Neural progenitor cell (in vitro differentiated cells): Measurements from ENCODE around the gene ARG2. TPM values are rescaled to one million over a fixed set of nuclear protein-coding genes. Genes with fewer than 3 reads are reported as not detected.

Source experiments
- DNase-seq: peaks from one replicate; pipeline ENCODE4 v3.0.0-alpha.2; 2016; ENCODE audit warnings: low spot score
- H2AFZ ChIP-seq: fragments of 200-600 bp; sonication (generic); replicated peaks from 2 replicates; pipeline ENCODE4 v1.6.1; 2016; ENCODE audit warnings: antibody characterized with exemption
- H3F3A ChIP-seq: fragments of 200-600 bp; sonication (generic); 2 replicates; pipeline ENCODE4 v1.6.1; 2016; ENCODE audit warnings: antibody characterized with exemption, low read depth
- H3K27ac ChIP-seq: fragments of 200-600 bp; sonication (generic); 2 replicates; pipeline ENCODE4 v1.5.1; 2016; ENCODE audit warnings: mild to moderate bottlenecking
- H3K27me3 ChIP-seq: fragments of 200-600 bp; sonication (generic); 2 replicates; pipeline ENCODE4 v1.6.1; 2016; ENCODE audit warnings: mild to moderate bottlenecking, moderate library complexity
- H3K36me3 ChIP-seq: fragments of 200-600 bp; sonication (generic); 2 replicates; pipeline ENCODE4 v1.5.1; 2016
- H3K4me1 ChIP-seq: fragments of 200-600 bp; sonication (generic); 2 replicates; pipeline ENCODE4 v1.6.1; 2016; ENCODE audit warnings: mixed run types
- H3K4me2 ChIP-seq: fragments of 200-600 bp; sonication (generic); 2 replicates; pipeline ENCODE4 v1.6.1; 2016
- H3K4me3 ChIP-seq: fragments of 200-600 bp; sonication (generic); 2 replicates; pipeline ENCODE4 v1.5.1; 2016
- H3K79me2 ChIP-seq: fragments of 200-600 bp; sonication (generic); 2 replicates; pipeline ENCODE4 v1.6.1; 2016; ENCODE audit warnings: low read depth
- H3K9ac ChIP-seq: fragments of 200-600 bp; sonication (generic); 2 replicates; pipeline ENCODE4 v1.6.1; 2016
- H3K9me3 ChIP-seq: fragments of 200-600 bp; sonication (generic); 2 replicates; pipeline ENCODE4 v1.5.1; 2016; ENCODE audit warnings: low read depth
- H4K20me1 ChIP-seq: fragments of 200-600 bp; sonication (generic); 2 replicates; pipeline ENCODE4 v1.6.1; 2016; ENCODE audit warnings: low read depth
- H3K27ac Mint-ChIP-seq: 3 replicates; pipeline ENCODE4 v1.8.0; 2021; ENCODE audit warnings: mixed read lengths
- H3K27me3 Mint-ChIP-seq: 2 replicates; pipeline ENCODE4 v1.8.0; 2022; ENCODE audit warnings: low read depth, mild to moderate bottlenecking, inconsistent platforms, moderate library complexity, mixed read lengths; ENCODE audit not compliant: insufficient read depth
- H3K36me3 Mint-ChIP-seq: 3 replicates; pipeline ENCODE4 v1.8.0; 2021; ENCODE audit warnings: mixed read lengths
- H3K4me1 Mint-ChIP-seq: 3 replicates; pipeline ENCODE4 v1.8.0; 2021; ENCODE audit warnings: mixed read lengths
- H3K4me3 Mint-ChIP-seq: 3 replicates; pipeline ENCODE4 v1.8.0; 2021; ENCODE audit warnings: mild to moderate bottlenecking, moderate library complexity, mixed read lengths
- H3K9me3 Mint-ChIP-seq: 3 replicates; pipeline ENCODE4 v1.8.0; 2020; ENCODE audit warnings: mixed read lengths
- CTCF ChIP-seq: fragments of 200-600 bp; sonication (generic); IDR thresholded peaks from 2 replicates; pipeline ENCODE4 v1.5.1; 2017; ENCODE audit warnings: antibody characterized with exemption, mild to moderate bottlenecking
- EZH2 ChIP-seq: fragments of 200-600 bp; sonication (generic); IDR thresholded peaks from 2 replicates; pipeline ENCODE4 v1.6.1; 2017; ENCODE audit warnings: antibody characterized with exemption, mild to moderate bottlenecking, moderate library complexity
- EZH2phosphoT487 ChIP-seq: fragments of 200-600 bp; sonication (generic); IDR thresholded peaks from 2 replicates; pipeline ENCODE4 v1.6.1; 2017; ENCODE audit warnings: antibody characterized with exemption
- total RNA-seq: library from RNA; depleted of rRNA; stranded (reverse); fragments of >200 nt; gene quantifications from 2 replicates; pipeline ENCODE4 v1.2.3, GENCODE V29; 2015; ENCODE audit warnings: low replicate concordance

ARG2 gene
- total RNA-seq, 1 donor from 2014 or later: 92.4 TPM

- Histone ChIP-seq H3K4me3 (no peak overlapping the region), H3K9ac (no peak overlapping the region), H3F3A (no peaks in the 10 kb centered on the region), H4K20me1 (peaks cover 2% of the 10 kb centered on the region), H2AFZ (no peak overlapping the region), H3K27ac (no peak overlapping the region), H3K4me2 (no peak overlapping the region), H3K27me3 (no peaks in the 10 kb centered on the region), H3K79me2 (peaks cover 5% of the 10 kb centered on the region), H3K36me3 (peaks cover 7% of the 10 kb centered on the region), H3K4me1 (no peaks in the 10 kb centered on the region), H3K9me3 (no peaks in the 10 kb centered on the region)
- H3K27me3 Mint-ChIP-seq: peaks cover 2% of the 10 kb centered on the region
- H3K27ac Mint-ChIP-seq: no peak overlapping the region
- H3K4me3 Mint-ChIP-seq: no peak overlapping the region
- H3K4me1 Mint-ChIP-seq: no peaks in the 10 kb centered on the region
- H3K36me3 Mint-ChIP-seq: peaks cover 30% of the 10 kb centered on the region
- no peak for DNase-seq
- no peaks in the 10 kb centered on the region for H3K9me3 Mint-ChIP-seq
- TF ChIP-seq EZH2 (no peak), CTCF (no peak), EZH2phosphoT487 (no peak)
These were observed 26.4 kb downstream of the ARG2 start for GRCh38 chr14:67646131-67646530.

DNA sequence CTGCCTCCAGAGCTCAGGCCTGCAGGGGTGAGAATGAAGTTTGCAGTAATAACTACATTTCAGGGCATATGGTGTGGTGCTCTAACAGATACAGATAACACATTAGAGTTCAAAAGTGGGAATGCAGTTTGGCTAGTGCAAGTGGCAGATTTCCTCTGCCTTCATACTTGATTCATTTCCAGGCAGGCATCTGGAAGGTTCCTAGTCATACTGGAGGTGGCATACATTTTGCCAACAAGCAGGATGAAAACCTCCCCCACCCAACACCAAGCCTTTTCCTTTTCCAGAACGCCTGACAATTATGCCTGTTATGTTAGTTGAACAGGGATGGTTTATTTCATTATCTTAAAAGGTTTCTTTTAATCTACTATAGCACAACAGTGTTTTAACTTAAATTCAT lies 30.4 kb downstream of the ARG2 start:
- no peak for TF ChIP-seq CTCF
- no peak for TF ChIP-seq EZH2
- TF ChIP-seq EZH2phosphoT487: no peak
- Mint-ChIP-seq H3K4me3 (no peak overlapping the region), H3K4me1 (no peaks in the 10 kb centered on the region), H3K36me3 (peaks cover 33% of the 10 kb centered on the region), H3K27me3 (no peaks in the 10 kb centered on the region), H3K9me3 (no peaks in the 10 kb centered on the region), H3K27ac (no peak overlapping the region)
- DNase-seq: no peak
- Histone ChIP-seq H4K20me1 (no peaks in the 10 kb centered on the region), H3K9me3 (no peaks in the 10 kb centered on the region), H3K27ac (no peak overlapping the region), H3K27me3 (no peaks in the 10 kb centered on the region), H3F3A (no peaks in the 10 kb centered on the region), H3K4me2 (no peak overlapping the region), H3K4me1 (no peaks in the 10 kb centered on the region), H3K79me2 (no peaks in the 10 kb centered on the region), H2AFZ (no peak overlapping the region), H3K36me3 (peaks cover 5% of the 10 kb centered on the region), H3K4me3 (no peak overlapping the region), H3K9ac (no peak overlapping the region)

DNA sequence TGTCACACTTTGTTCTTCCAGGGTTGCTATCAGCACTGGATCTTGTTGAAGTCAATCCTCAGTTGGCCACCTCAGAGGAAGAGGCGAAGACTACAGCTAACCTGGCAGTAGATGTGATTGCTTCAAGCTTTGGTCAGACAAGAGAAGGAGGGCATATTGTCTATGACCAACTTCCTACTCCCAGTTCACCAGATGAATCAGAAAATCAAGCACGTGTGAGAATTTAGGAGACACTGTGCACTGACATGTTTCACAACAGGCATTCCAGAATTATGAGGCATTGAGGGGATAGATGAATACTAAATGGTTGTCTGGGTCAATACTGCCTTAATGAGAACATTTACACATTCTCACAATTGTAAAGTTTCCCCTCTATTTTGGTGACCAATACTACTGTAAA lies 31.0 kb downstream of the ARG2 start:
- peaks cover 37% of the 10 kb centered on the region for H3K36me3 Mint-ChIP-seq
- H3K27ac Mint-ChIP-seq: no peak overlapping the region
- Histone ChIP-seq H2AFZ (no peak overlapping the region), H3K9ac (no peak overlapping the region), H3K4me1 (no peaks in the 10 kb centered on the region), H3K27me3 (no peaks in the 10 kb centered on the region), H3K4me2 (no peak overlapping the region), H3K9me3 (no peaks in the 10 kb centered on the region), H3F3A (no peaks in the 10 kb centered on the region), H4K20me1 (no peaks in the 10 kb centered on the region), H3K4me3 (no peak overlapping the region), H3K79me2 (no peaks in the 10 kb centered on the region), H3K27ac (no peak overlapping the region), H3K36me3 (peaks cover 5% of the 10 kb centered on the region)
- no peak overlapping the region for H3K4me3 Mint-ChIP-seq
- DNase-seq: no peak
- no peak for TF ChIP-seq EZH2phosphoT487
- no peak for TF ChIP-seq EZH2
- TF ChIP-seq CTCF: no peak
- H3K4me1 Mint-ChIP-seq: no peaks in the 10 kb centered on the region
- no peaks in the 10 kb centered on the region for H3K27me3 Mint-ChIP-seq
- no peaks in the 10 kb centered on the region for H3K9me3 Mint-ChIP-seq

DNA sequence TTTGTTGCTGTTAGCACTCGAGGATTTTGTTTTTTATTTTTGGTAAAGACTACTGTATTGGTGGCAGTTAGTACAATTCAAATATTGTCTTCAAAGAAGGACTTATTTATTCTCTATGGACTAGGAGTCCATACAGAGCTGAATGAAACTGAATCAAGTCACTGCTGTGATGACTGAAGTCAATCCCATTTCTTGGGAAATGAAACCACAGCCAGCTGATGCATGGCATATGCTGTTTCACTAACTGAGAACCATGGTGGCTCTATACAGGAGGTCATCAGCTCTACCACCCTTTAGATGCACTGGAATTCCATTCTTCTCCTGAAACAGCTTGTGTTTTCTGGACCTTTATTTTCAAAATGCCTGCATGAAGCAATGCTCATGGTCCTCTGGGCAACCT lies 32.5 kb downstream of the ARG2 start:
- Histone ChIP-seq H3K36me3 (peaks cover 5% of the 10 kb centered on the region), H3K9me3 (no peaks in the 10 kb centered on the region), H3F3A (no peaks in the 10 kb centered on the region), H3K27me3 (no peaks in the 10 kb centered on the region), H2AFZ (no peak overlapping the region), H3K4me1 (no peaks in the 10 kb centered on the region), H3K4me2 (no peak overlapping the region), H3K9ac (no peak overlapping the region), H3K4me3 (no peak overlapping the region), H3K27ac (no peak overlapping the region), H3K79me2 (no peaks in the 10 kb centered on the region), H4K20me1 (no peaks in the 10 kb centered on the region)
- Mint-ChIP-seq H3K27me3 (no peaks in the 10 kb centered on the region), H3K4me1 (no peaks in the 10 kb centered on the region), H3K27ac (no peak overlapping the region), H3K4me3 (no peak overlapping the region), H3K36me3 (peaks cover 35% of the 10 kb centered on the region), H3K9me3 (no peaks in the 10 kb centered on the region)
- no peak for TF ChIP-seq CTCF
- TF ChIP-seq EZH2phosphoT487: no peak
- no peak for TF ChIP-seq EZH2
- no peak for DNase-seq
